GM21717 (cell line): ENCODE results near the gene KLHDC4.
"Not testable (repeated sequence)": the region's sequence is repeated elsewhere in the genome, so short reads cannot be mapped to it uniquely, and the experiment has no call there.

Experiments used
- ATAC-seq: cut with Tn5 transposase; IDR thresholded peaks from one replicate; pipeline ENCODE4 v1.9.1; 2021; ENCODE audit warnings: mild to moderate bottlenecking, moderate library complexity; ENCODE audit not compliant: unreplicated experiment

KLHDC4 gene

GRCh38 chr16:87744750-87745514, 20.9 kb downstream of the KLHDC4 start:
- no peak for ATAC-seq

- ATAC-seq = no peak
These were observed 22.9 kb downstream of the KLHDC4 start for GRCh38 chr16:87742781-87743490.

GRCh38 chr16:87741700-87742415, 23.9 kb downstream of the KLHDC4 start:
- no peak for ATAC-seq

- no peak for ATAC-seq
These were observed 24.8 kb downstream of the KLHDC4 start for GRCh38 chr16:87740909-87741424.

- no peak for ATAC-seq
These were observed 25.3 kb downstream of the KLHDC4 start for GRCh38 chr16:87740441-87740840.

GRCh38 chr16:87739801-87740200, 26.0 kb downstream of the KLHDC4 start:
- ATAC-seq = no peak

- no peak for ATAC-seq
These were observed 29.8 kb downstream of the KLHDC4 start for GRCh38 chr16:87736008-87736382.

- ATAC-seq = no peak
These were observed 30.3 kb downstream of the KLHDC4 start for GRCh38 chr16:87735270-87736007.

GRCh38 chr16:87734644-87735043, 31.1 kb downstream of the KLHDC4 start:
- ATAC-seq = no peak

- no peak for ATAC-seq
These were observed 32.6 kb downstream of the KLHDC4 start for GRCh38 chr16:87733190-87733589.

- no peak for ATAC-seq
These were observed 34.2 kb downstream of the KLHDC4 start for GRCh38 chr16:87731607-87732006.

GRCh38 chr16:87729266-87729954, 36.4 kb downstream of the KLHDC4 start:
- no peak for ATAC-seq

GRCh38 chr16:87728026-87728425, 37.8 kb downstream of the KLHDC4 start:
- ATAC-seq = no peak

- no peak for ATAC-seq
These were observed 38.4 kb downstream of the KLHDC4 start for GRCh38 chr16:87727346-87727745.

- not testable (repeated sequence) for ATAC-seq
These were observed 39.2 kb downstream of the KLHDC4 start for GRCh38 chr16:87726577-87726976.

GRCh38 chr16:87725596-87726235, 40.1 kb downstream of the KLHDC4 start:
- ATAC-seq = no peak

- ATAC-seq = peak; percentile 48
These were observed 41.1 kb downstream of the KLHDC4 start for GRCh38 chr16:87724490-87725291.

- ATAC-seq = no peak
These were observed 42.6 kb downstream of the KLHDC4 start for GRCh38 chr16:87723226-87723623.
